ENCODE measurements around the gene CFAP97D2.
"Not testable (repeated sequence)": the region's sequence is repeated elsewhere in the genome, so short reads cannot be mapped to it uniquely, and the experiment has no call there.

CFAP97D2 gene

GRCh38 chr13:114158869-114159666 is 20.0 kb upstream of the CFAP97D2 start:
- DNase-seq, result not testable (repeated sequence)

GRCh38 chr13:114161028-114161556 is 18.0 kb upstream of the CFAP97D2 start:
- peak; percentile 70 for DNase-seq

- DNase-seq, result peak; percentile 76
Measured at GRCh38 chr13:114161644-114162532, 17.2 kb upstream of the CFAP97D2 start.

- no peak for DNase-seq
Measured at GRCh38 chr13:114162533-114162922, 16.5 kb upstream of the CFAP97D2 start.

- DNase-seq, result no peak
Measured at GRCh38 chr13:114164053-114164452, 15.0 kb upstream of the CFAP97D2 start.

GRCh38 chr13:114164681-114165429 is 14.2 kb upstream of the CFAP97D2 start:
- peak; percentile 50 for DNase-seq

- DNase-seq, result peak; percentile 61
Measured at GRCh38 chr13:114166381-114167131, 12.5 kb upstream of the CFAP97D2 start.

- DNase-seq, result no peak
Measured at GRCh38 chr13:114167426-114167825, 11.6 kb upstream of the CFAP97D2 start.

GRCh38 chr13:114167885-114168284 is 11.2 kb upstream of the CFAP97D2 start:
- no peak for DNase-seq

- DNase-seq, result no peak
Measured at GRCh38 chr13:114173272-114173671, 5.8 kb upstream of the CFAP97D2 start.

GRCh38 chr13:114173745-114174144 is 5.3 kb upstream of the CFAP97D2 start:
- no peak for DNase-seq

GRCh38 chr13:114174529-114174961 is 4.5 kb upstream of the CFAP97D2 start:
- DNase-seq, result no peak

GRCh38 chr13:114176359-114176902 is 2.6 kb upstream of the CFAP97D2 start:
- not testable (repeated sequence) for DNase-seq

- DNase-seq, result peak; percentile 62
Measured at GRCh38 chr13:114177245-114178010, 1.6 kb upstream of the CFAP97D2 start.

- DNase-seq, result no peak
Measured at GRCh38 chr13:114185182-114185971, 6.3 kb downstream of the CFAP97D2 start.

- DNase-seq, result no peak
Measured at GRCh38 chr13:114194853-114195252, 15.8 kb downstream of the CFAP97D2 start.

GRCh38 chr13:114196629-114197028 is 17.6 kb downstream of the CFAP97D2 start:
- DNase-seq, result no peak

- no peak for DNase-seq
Measured at GRCh38 chr13:114198556-114198955, 19.5 kb downstream of the CFAP97D2 start.

- not testable (repeated sequence) for DNase-seq
Measured at GRCh38 chr13:114199526-114199925, 20.5 kb downstream of the CFAP97D2 start.

- DNase-seq, result no peak
Measured at GRCh38 chr13:114199954-114200353, 20.9 kb downstream of the CFAP97D2 start.
